Psoas muscle (tissue), 8 donors: ENCODE measurements around the gene GAN. TPM values are rescaled to one million over a fixed set of nuclear protein-coding genes. Genes with fewer than 3 reads are reported as not detected.

Experiments used
- ATAC-seq, 4 donors: fragments of 200-7000 bp; cut with Tn5 transposase; one replicate each; pipeline ENCODE4 v1.9.1; 2020; ENCODE audit warnings: moderate library complexity in 3 of 4, mild to moderate bottlenecking in 2 of 4
- DNase-seq, 2 donors: peaks; one replicate each; pipeline ENCODE4 v3.0.0-alpha.2; 2020
- H3K27ac ChIP-seq: fragments of 200-600 bp; one replicate; pipeline ENCODE4 v1.8.0; 2022
- H3K27me3 ChIP-seq, 3 donors: fragments of 200-600 bp in 1 of 3; one replicate each; pipeline versions ENCODE4 v1.6.1 to v1.8.0; 2013 to 2022; ENCODE audit warnings: low read length in 2 of 3, mild to moderate bottlenecking in 2 of 3, moderate library complexity in 1 of 3; ENCODE audit not compliant: insufficient read depth in 3 of 3
- H3K36me3 ChIP-seq, 2 donors: fragments of 200-600 bp in 1 of 2; one replicate each; pipeline versions ENCODE4 v1.6.1 to v1.8.0; 2013 to 2022; ENCODE audit warnings: low read depth in 1 of 2, mild to moderate bottlenecking in 1 of 2, moderate library complexity in 1 of 2; ENCODE audit not compliant: insufficient read depth in 1 of 2
- H3K4me1 ChIP-seq: fragments of 200-600 bp; one replicate; pipeline ENCODE4 v1.8.0; 2022
- H3K4me3 ChIP-seq: fragments of 200-600 bp; one replicate; pipeline ENCODE4 v1.8.0; 2022; ENCODE audit warnings: mild to moderate bottlenecking
- H3K9me3 ChIP-seq: fragments of 200-600 bp; one replicate; pipeline ENCODE4 v1.8.0; 2022
- CTCF ChIP-seq: fragments of 200-600 bp; IDR thresholded peaks from one replicate; pipeline ENCODE4 v1.8.0; 2022; ENCODE audit warnings: antibody characterized with exemption
- WGBS, 3 donors: extraction: QIAGEN DNeasy Blood & Tissue Kit; methylation state at CpG; one replicate each; pipeline versions ENCODE4 v1.1.6 to v1.1.7; 2013; 5-methylcytosine and 5-hydroxymethylcytosine counted together
- intact Hi-C, 2 donors: fragments of 100-400 bp; cut with DNase I; formaldehyde crosslinking; loops; one replicate each; pipeline versions ENCODE4 v1.11.0 to v1.14.2; 2022
- polyA plus RNA-seq, 3 donors: library from polyadenylated mRNA; stranded (reverse); fragments of 200-250 nt; gene quantifications; one replicate each; pipeline ENCODE4 v1.2.3, GENCODE V29; 2013
- total RNA-seq, 4 donors: library from RNA; stranded (reverse); fragmentation: NEBNext Ultra II Directional in 2 of 4; extraction: Animal tissue kit (Norgen Biotek cat#: 25700) in 2 of 4; gene quantifications; one replicate each; pipeline versions ENCODE4 v1.2.1 to v1.2.4, GENCODE V29; 2021 to 2023
- donor health status: healthy with polysubstance abuse.
- donor health status: DM: no; HTN: no; CAD: no; lungs with moderate emphysema.
- donor health status: Bipolar disorder and iron deficiency.
- donor health status: healthy.
- donor health status: DM: yes; HTN: yes; CAD: no.
- donor health status: DM: no; HTN: no; CAD: no.
- donor health status: DM: no; HTN: no; CAD: no.
- donor health status: DM: yes; HTN: yes; CAD: no.

Gene GAN
- total and polyA plus RNA-seq, 7 donors: 1.0 to 8.3 (median 5.5) TPM

DNA sequence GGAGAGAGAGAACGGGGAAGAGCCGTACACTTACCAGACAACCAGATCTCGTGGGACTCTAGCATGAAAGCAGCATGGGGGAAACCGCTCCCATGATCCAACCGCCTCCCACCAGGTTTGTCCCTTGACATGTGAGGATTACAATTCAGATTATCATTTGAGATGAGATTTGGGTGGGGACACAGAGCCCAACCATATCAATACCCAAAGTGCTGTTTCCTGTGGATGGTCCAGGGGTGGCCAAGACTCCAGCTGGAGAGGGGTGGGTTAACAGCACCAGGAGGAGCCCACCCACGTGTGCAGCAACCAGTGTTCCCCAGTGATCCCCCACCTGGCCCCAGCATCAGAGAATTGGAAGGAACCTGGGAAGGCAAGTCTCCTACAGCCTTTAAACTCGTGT, 79.7 kb downstream of the GAN start:
- Histone ChIP-seq H3K4me1 (no peaks in the 10 kb centered on the region), H3K9me3 (no peaks in the 10 kb centered on the region)
- TF ChIP-seq CTCF: no peak

GRCh38 chr16:81394966-81395655, 80.3 kb downstream of the GAN start:
- Histone ChIP-seq H3K27me3 (no peaks in the 10 kb centered on the region), H3K4me3 (no peak overlapping the region), H3K9me3 (no peaks in the 10 kb centered on the region), H3K4me1 (no peaks in the 10 kb centered on the region), H3K36me3 (peaks cover 0 to 7% of the 10 kb centered on the region in 2 donors), H3K27ac (no peak overlapping the region)
- WGBS, 3 donors: 44 to 51% (median 47%) methylated on average over 13 of the region's 13 CpGs
- DNase-seq (no peak), ATAC-seq (no peak)
- no peak for TF ChIP-seq CTCF
- intact Hi-C loops: no loop called here

More for the DNA sequence above, 79.7 kb downstream of the GAN start:
- Histone ChIP-seq H3K27me3 (no peaks in the 10 kb centered on the region), H3K4me3 (no peak overlapping the region), H3K36me3 (peaks cover 0 to 14% of the 10 kb centered on the region in 2 donors), H3K27ac (no peak overlapping the region)
- intact Hi-C loops: no loop called here
- 77 to 86% (median 82%) methylated on average over 7 of the region's 7 CpGs for WGBS, 3 donors
- ATAC-seq (no peak), DNase-seq (no peak)

GRCh38 chr16:81397058-81397878, 82.5 kb downstream of the GAN start:
- TF ChIP-seq CTCF: no peak
- DNase-seq: no peak
- intact Hi-C loops: no loop called here
- ATAC-seq: no peak
- H3K4me3 ChIP-seq: no peak overlapping the region
- peaks cover 0 to 2% (median 0%) of the 10 kb centered on the region in 3 donors for H3K27me3 ChIP-seq
- 81 to 87% (median 84%) methylated on average over 19 to 21 of the region's 21 CpGs for WGBS, 3 donors
- no peaks in the 10 kb centered on the region for H3K4me1 ChIP-seq
- H3K36me3 ChIP-seq: no peaks in the 10 kb centered on the region
- no peaks in the 10 kb centered on the region for H3K9me3 ChIP-seq
- no peak overlapping the region for H3K27ac ChIP-seq

DNA sequence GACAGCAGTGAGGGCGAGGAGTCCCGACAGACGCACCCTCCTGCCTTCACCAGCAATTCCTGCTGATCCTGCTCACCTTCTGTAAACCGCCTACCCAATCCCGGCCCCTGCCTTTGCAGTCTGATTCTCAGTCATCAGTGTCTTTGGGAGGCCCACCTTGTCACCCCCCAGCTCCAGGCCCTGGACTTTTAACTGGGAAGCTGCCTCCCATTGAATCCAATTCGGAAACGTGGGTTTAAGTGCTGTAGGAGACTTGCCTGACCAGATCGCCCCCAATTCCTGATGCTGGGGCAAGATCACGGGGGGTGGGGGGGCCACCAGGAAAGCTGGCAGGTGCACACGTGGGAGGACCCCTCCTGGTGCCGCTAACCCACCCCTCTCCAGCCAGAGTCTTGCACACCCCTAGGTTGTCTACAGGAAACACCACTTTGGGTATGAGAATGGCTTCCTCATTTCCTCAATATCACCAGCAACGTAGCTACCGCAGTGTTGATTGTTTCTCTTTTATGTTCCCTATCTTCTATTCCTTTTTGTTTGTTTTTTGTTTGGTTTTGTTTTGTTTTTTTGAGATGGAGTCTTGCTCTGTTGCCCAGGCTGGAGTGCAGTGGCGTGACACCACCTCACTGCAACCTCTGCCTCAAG, 83.2 kb downstream of the GAN start:
- intact Hi-C loops: no loop called here
- H3K36me3 ChIP-seq: no peaks in the 10 kb centered on the region
- H3K4me1 ChIP-seq: no peaks in the 10 kb centered on the region
- H3K9me3 ChIP-seq: no peaks in the 10 kb centered on the region
- peaks cover 0 to 7% (median 0%) of the 10 kb centered on the region in 3 donors for H3K27me3 ChIP-seq
- TF ChIP-seq CTCF: no peak
- ATAC-seq (no peak), DNase-seq (no peak)
- H3K4me3 ChIP-seq: no peak overlapping the region
- no peak overlapping the region for H3K27ac ChIP-seq
- 80 to 87% (median 87%) methylated on average over 14 of the region's 14 CpGs for WGBS, 3 donors
